ENCODE measurements around the gene LCE1C.

Gene LCE1C

DNA sequence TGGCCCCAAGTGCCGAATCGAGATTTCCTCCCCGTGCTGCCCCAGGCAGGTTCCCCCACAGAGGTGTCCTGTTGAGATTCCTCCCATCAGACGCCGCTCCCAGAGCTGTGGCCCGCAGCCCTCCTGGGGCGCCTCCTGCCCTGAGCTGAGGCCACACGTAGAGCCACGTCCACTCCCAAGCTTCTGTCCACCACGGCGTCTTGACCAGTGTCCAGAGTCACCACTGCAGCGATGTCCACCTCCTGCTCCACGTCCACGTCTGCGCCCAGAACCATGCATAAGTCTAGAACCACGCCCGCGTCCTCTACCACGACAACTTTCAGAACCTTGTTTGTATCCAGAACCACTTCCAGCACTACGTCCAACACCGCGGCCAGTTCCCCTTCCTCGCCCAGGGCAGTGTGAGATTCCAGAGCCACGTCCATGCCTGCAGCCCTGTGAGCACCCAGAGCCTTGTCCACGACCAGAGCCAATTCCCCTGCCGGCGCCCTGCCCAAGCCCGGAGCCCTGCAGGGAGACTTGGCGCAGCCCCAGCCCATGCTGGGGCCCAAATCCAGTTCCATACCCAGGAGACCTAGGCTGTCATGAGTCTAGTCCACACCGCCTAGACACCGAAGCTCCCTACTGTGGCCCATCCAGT lies 45.8 kb downstream of the LCE1C start:
- no peaks in the 10 kb centered on the region for H3K27me3 ChIP-seq (ENCODE audit: insufficient read depth, low read length, poor library complexity)
- H3K4me2 ChIP-seq (ENCODE audit: insufficient read depth, low read length) = no peak overlapping the region
- TF ChIP-seq EZH2 (IDR thresholded peaks at IDR 0.05; ENCODE audit: borderline replicate concordance, low read depth, low read length, severe bottlenecking) = no peak
- no peaks in the 10 kb centered on the region for H3K9me3 ChIP-seq (ENCODE audit: insufficient read depth, low read length, severe bottlenecking)
- no peaks in the 10 kb centered on the region for H4K20me1 ChIP-seq (ENCODE audit: insufficient read depth, low read length)
- no peak overlapping the region for H2AFZ ChIP-seq (ENCODE audit: low read depth, low read length)
- no peaks in the 10 kb centered on the region for H3K36me3 ChIP-seq (ENCODE audit: insufficient read depth, low read length)
- no peaks in the 10 kb centered on the region for H3K79me2 ChIP-seq (ENCODE audit: insufficient read depth, low read length)
- H3K4me1 ChIP-seq (ENCODE audit: insufficient read depth, low read length) = no peaks in the 10 kb centered on the region
- H3K27ac ChIP-seq (ENCODE audit: low read length) = no peak overlapping the region
- H3K4me3 ChIP-seq (ENCODE audit: low read depth in 1 of 2, low read length in 2 of 2) = no peak overlapping the region
- no peak overlapping the region for H3K9ac ChIP-seq (ENCODE audit: low read depth, low read length)
- ATAC-seq (ENCODE audit: insufficient read depth, low read depth) (no peak), DNase-seq (no peak)

DNA sequence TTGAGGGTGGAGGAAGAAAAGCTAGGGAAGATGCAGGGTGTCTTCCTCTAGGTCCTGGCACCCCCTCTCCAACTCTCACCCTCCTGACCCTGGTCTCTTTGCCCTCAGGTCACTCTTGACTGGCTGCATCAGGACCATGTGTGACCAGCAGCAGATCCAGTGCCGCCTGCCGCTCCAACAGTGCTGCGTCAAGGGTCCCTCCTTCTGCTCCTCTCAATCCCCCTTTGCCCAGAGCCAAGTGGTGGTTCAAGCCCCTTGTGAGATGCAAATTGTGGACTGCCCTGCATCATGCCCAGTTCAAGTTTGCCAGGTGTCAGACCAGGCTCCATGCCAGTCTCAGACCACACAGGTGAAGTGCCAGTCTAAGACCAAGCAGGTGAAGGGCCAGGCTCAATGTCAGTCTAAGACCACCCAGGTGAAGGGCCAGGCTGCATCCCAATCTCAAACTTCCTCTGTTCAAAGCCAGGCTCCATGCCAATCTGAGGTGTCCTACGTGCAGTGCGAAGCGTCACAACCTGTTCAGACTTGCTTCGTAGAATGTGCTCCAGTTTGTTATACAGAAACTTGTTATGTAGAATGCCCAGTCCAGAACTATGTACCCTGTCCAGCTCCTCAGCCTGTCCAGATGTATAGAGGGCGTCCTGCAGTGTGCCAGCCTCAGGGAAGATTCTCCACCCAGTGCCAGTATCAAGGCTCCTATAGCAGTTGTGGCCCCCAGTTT lies 46.8 kb downstream of the LCE1C start:
- ATAC-seq (ENCODE audit: insufficient read depth, low read depth) (no peak), DNase-seq (no peak)
- Histone ChIP-seq H2AFZ (ENCODE audit: low read depth, low read length) (no peak overlapping the region), H3K27me3 (ENCODE audit: insufficient read depth, low read length, poor library complexity) (no peaks in the 10 kb centered on the region), H4K20me1 (ENCODE audit: insufficient read depth, low read length) (no peaks in the 10 kb centered on the region), H3K4me1 (ENCODE audit: insufficient read depth, low read length) (no peaks in the 10 kb centered on the region), H3K27ac (ENCODE audit: low read length) (no peak overlapping the region), H3K9ac (ENCODE audit: low read depth, low read length) (no peak overlapping the region), H3K79me2 (ENCODE audit: insufficient read depth, low read length) (no peaks in the 10 kb centered on the region), H3K36me3 (ENCODE audit: insufficient read depth, low read length) (no peaks in the 10 kb centered on the region), H3K4me2 (ENCODE audit: insufficient read depth, low read length) (no peak overlapping the region), H3K4me3 (ENCODE audit: low read depth in 1 of 2, low read length in 2 of 2) (no peak overlapping the region), H3K9me3 (ENCODE audit: insufficient read depth, low read length, severe bottlenecking) (no peaks in the 10 kb centered on the region)
- no peak for TF ChIP-seq EZH2 (IDR thresholded peaks at IDR 0.05; ENCODE audit: borderline replicate concordance, low read depth, low read length, severe bottlenecking)
- TF ChIP-seq, protein P1, sequence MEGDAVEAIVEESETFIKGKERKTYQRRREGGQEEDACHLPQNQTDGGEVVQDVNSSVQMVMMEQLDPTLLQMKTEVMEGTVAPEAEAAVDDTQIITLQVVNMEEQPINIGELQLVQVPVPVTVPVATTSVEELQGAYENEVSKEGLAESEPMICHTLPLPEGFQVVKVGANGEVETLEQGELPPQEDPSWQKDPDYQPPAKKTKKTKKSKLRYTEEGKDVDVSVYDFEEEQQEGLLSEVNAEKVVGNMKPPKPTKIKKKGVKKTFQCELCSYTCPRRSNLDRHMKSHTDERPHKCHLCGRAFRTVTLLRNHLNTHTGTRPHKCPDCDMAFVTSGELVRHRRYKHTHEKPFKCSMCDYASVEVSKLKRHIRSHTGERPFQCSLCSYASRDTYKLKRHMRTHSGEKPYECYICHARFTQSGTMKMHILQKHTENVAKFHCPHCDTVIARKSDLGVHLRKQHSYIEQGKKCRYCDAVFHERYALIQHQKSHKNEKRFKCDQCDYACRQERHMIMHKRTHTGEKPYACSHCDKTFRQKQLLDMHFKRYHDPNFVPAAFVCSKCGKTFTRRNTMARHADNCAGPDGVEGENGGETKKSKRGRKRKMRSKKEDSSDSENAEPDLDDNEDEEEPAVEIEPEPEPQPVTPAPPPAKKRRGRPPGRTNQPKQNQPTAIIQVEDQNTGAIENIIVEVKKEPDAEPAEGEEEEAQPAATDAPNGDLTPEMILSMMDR (IDR thresholded peaks at IDR 0.05; ENCODE audit: borderline replicate concordance, extremely low read depth, low read length, poor library complexity, severe bottlenecking) = no peak

DNA sequence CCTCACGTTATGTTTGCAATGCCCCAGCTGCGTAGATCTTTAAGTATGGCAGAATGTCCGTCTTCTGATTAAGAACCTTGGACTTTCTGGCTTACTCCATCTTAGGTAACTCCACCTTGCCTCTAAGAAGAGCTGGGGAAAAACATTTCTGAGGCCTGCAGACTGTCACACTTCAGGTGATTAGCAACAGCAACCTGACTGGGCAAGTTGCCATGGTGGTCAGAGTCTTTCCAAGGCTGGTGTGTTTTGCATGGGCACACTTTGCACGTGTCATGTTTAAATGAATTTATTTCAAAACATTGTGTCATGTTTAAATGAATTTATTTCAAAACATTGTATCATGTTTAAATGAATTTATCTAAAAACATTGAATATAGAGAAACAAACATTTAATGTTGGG lies 47.8 kb downstream of the LCE1C start:
- no peak overlapping the region for H3K27ac ChIP-seq (ENCODE audit: low read length)
- no peak for TF ChIP-seq EZH2 (IDR thresholded peaks at IDR 0.05; ENCODE audit: borderline replicate concordance, low read depth, low read length, severe bottlenecking)
- TF ChIP-seq, protein P1 (IDR thresholded peaks at IDR 0.05; ENCODE audit: borderline replicate concordance, extremely low read depth, low read length, poor library complexity, severe bottlenecking) = no peak
- no peaks in the 10 kb centered on the region for H3K9me3 ChIP-seq (ENCODE audit: insufficient read depth, low read length, severe bottlenecking)
- no peak overlapping the region for H2AFZ ChIP-seq (ENCODE audit: low read depth, low read length)
- H3K4me1 ChIP-seq (ENCODE audit: insufficient read depth, low read length) = no peaks in the 10 kb centered on the region
- H3K9ac ChIP-seq (ENCODE audit: low read depth, low read length) = no peak overlapping the region
- H3K4me2 ChIP-seq (ENCODE audit: insufficient read depth, low read length) = no peak overlapping the region
- ATAC-seq (ENCODE audit: insufficient read depth, low read depth) (no peak), DNase-seq (no peak)
- no peaks in the 10 kb centered on the region for H4K20me1 ChIP-seq (ENCODE audit: insufficient read depth, low read length)
- H3K36me3 ChIP-seq (ENCODE audit: insufficient read depth, low read length) = no peaks in the 10 kb centered on the region
- H3K4me3 ChIP-seq (ENCODE audit: low read depth in 1 of 2, low read length in 2 of 2) = no peak overlapping the region
- no peaks in the 10 kb centered on the region for H3K79me2 ChIP-seq (ENCODE audit: insufficient read depth, low read length)
- no peaks in the 10 kb centered on the region for H3K27me3 ChIP-seq (ENCODE audit: insufficient read depth, low read length, poor library complexity)

DNA sequence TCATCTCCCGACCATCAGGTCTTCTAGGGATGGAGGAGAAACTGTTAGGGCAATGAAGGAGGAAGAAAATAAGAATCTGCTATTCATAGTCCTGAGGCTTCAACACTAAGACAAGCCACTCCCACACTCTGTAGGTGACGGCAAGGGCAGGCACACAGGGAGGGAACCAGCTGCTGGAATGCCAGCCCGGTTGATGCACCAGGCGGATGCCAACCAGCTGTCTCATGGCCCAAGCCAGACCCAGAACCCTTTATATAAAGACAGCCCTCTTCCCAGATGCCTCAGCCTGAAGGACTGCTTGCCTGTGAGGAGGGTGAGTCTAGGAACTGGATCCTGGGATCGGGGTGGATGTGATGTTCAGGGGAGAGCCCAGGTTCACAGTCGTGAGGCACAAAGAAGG lies 48.7 kb downstream of the LCE1C start, which contains the start of gene KPRP:
KPRP (plus strand) TSS at position 279 of the 400 bp plus-strand sequence. CDS start 1,564 bp downstream, outside the sequence.
- H3K36me3 ChIP-seq (ENCODE audit: insufficient read depth, low read length) = no peaks in the 10 kb centered on the region
- no peak within 1 kb of the TSS for H3K4me3 ChIP-seq (ENCODE audit: low read depth in 1 of 2, low read length in 2 of 2)
- H3K4me1 ChIP-seq (ENCODE audit: insufficient read depth, low read length) = no peaks in the 10 kb centered on the region
- H3K79me2 ChIP-seq (ENCODE audit: insufficient read depth, low read length) = no peaks in the 10 kb centered on the region
- DNase-seq (no peak), ATAC-seq (ENCODE audit: insufficient read depth, low read depth) (no peak)
- H4K20me1 ChIP-seq (ENCODE audit: insufficient read depth, low read length) = no peaks in the 10 kb centered on the region
- no peak within 1 kb of the TSS for H3K9ac ChIP-seq (ENCODE audit: low read depth, low read length)
- no peaks in the 10 kb centered on the region for H3K27me3 ChIP-seq (ENCODE audit: insufficient read depth, low read length, poor library complexity)
- no peak within 1 kb of the TSS for H3K27ac ChIP-seq (ENCODE audit: low read length)
- H3K4me2 ChIP-seq (ENCODE audit: insufficient read depth, low read length) = no peak within 1 kb of the TSS
- TF ChIP-seq, protein P1 (IDR thresholded peaks at IDR 0.05; ENCODE audit: borderline replicate concordance, extremely low read depth, low read length, poor library complexity, severe bottlenecking) = no peak
- TF ChIP-seq EZH2 (IDR thresholded peaks at IDR 0.05; ENCODE audit: borderline replicate concordance, low read depth, low read length, severe bottlenecking) = no peak
- H2AFZ ChIP-seq (ENCODE audit: low read depth, low read length) = no peak within 1 kb of the TSS
- no peaks in the 10 kb centered on the region for H3K9me3 ChIP-seq (ENCODE audit: insufficient read depth, low read length, severe bottlenecking)
